Measurements from ENCODE around the gene PRCD. TPM values are rescaled to one million over a fixed set of nuclear protein-coding genes. Genes with fewer than 3 reads are reported as not detected.

The PRCD gene
- polyA plus RNA-seq, 3 donors = 2.2 to 3.7 (median 3.0) TPM

DNA sequence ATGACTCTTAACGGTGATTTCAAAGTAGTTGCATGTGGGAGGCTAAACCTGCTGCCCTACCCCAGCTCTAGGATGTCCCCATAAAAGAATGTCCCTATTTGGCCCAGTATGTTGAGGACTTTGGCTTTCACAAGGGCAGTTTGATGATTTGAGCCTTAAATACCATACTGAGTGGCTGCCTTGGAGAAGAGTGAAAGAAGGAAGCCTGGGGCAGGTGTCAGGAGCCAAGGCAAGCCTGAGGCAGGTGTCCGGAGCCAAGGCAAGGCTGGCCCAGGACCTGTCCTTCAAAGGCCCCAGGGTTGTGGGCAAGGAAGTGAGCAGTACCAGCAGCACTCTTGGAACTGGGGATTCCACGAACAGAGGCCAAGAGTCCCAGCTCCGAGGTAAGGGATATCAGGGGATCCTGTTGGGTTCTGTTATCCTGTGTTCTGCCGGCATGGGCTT lies 27.2 kb downstream of the PRCD start:
- no peak for DNase-seq (ENCODE audit: low read depth in 3 of 3, low spot score in 2 of 3)

DNA sequence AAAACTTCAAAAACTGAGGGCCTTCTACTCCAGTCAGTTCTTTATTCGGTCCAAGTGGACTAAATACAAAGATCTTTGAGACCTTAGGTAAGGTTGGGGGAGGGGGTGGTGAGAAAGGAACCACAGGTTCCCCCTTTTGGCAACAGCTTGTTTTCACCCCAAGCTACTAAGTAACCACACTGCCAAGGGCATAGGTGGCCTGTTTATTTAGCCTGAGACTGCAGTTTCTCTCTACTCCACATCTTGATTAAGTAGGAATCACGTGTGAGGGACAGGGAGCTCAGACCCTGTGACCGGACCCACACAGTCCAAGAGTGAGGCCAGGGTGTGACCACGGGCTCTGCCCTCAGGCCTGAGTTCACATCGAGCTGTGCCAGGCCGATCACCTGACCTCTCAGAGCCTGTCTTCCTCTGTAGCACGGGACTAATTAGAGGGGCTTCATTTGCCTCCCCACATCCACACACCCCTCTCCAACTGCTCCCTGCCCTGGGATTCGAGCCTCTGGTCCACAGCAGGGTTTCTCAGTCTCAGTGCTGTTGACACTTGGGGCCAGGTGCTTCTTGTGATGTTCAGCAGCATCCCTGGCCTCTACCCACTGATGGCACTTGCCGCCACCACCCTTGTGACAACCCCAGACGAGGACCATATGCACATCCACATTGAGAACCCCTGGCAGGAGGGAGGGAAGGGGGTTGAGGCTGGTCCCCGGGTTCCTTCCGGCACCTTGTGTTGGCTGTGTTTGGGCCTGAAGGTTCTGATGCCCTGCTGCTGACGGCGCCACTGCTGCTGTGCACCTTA lies 28.0 kb downstream of the PRCD start:
- DNase-seq (ENCODE audit: low read depth in 3 of 3, low spot score in 2 of 3) = no peak

DNA sequence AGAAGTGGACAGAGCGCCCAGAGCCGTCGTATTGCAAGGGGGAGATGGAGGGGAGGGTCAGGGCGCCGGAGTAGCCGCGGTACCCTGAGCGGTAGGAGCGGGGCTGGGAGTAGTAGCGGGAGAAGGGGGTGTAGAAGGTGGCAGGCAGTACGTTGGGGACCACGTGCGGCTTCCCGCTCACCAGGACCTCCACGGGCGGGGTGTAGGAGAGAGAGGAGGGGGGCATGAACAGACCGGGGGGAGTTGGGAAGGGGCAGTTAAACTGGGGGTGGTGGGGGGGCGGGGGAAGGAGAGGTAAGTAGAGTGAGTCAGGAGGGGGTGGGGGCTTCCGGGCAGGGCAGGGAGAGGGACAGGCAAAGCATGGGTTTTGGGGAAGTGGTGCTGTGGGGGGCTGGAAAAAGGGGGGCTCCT lies 29.0 kb downstream of the PRCD start:
- DNase-seq (ENCODE audit: low read depth in 3 of 3, low spot score in 2 of 3) = no peak

DNA sequence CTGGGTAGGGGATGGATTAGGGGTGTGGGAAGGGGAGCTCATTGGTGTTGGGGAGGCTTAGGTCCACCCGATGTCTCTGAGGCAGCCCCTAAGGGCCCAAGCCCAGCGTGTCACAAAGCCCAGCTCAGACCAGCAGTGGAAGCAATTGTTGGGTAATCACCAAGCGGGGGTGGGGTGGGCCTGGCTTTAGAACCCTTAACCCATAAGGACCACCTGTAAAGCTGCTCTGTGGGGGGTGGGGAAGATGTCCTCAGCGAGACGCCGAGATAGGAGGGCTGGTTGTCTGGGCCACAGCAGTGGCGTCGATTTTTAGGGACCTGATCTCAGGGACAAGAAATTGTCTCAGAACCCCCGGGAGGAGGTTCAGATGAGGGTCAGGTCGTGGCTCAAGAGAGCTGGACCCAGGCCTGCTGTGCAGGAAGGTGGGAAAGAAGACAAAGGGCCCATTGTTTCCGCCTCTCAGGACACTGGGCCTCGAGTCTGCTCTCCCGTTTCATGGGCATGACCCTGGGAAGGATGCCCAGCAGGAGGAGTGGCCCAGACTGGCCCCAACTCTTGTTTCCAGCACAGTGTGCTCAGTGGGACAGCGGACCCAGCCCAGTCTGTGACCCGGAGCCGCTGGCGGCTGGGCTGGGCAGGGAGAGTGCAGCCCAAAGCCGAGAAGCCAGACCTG lies 29.9 kb downstream of the PRCD start:
- no peak for DNase-seq (ENCODE audit: low read depth in 3 of 3, low spot score in 2 of 3)

DNA sequence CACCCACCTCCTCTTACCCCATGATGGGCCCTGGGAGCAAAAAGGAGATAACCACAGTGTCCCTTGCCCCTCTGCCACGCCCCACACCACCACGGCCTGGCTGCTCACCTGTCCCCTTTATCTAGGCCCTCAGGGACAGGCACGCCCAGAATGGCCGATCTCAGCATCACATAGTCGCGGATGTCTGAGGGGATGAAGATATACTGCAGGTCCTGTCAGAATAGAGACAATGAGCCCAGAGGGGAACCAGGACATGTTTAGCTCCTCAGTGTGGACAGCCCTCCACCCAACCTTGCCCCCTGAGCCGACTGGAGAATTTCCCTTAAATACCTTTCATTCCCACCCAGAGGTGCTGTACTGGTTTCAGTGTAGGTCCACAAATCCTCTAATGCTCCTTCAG lies 30.6 kb downstream of the PRCD start:
- DNase-seq (ENCODE audit: low read depth in 3 of 3, low spot score in 2 of 3) = no peak

DNA sequence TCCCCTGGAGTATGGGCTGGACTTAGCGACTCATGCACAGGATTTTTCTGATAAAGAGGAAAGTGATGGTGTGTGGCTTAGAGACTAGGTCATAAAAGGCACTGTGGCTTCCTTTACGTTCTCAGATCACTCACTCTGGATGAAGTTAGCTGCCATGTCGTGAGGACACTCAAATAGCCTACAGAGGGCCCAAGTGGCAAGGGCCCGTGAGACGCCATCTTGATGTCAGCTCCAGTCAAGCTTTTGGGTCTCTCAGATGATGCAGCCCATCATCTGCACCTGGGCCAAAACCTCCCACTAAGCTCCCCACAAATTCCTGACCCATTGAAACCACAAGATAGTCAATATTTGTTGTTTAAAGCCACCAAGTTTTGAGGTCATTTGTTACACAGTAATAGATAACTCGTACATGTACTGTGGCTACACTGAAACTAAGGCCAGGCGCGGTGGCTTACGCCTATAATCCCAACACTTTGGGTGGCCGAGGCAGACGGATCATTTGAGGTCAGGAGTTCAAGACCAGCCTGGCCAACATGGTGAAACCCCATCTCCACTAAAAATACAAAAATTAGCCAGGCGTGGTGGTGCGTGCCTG lies 31.1 kb downstream of the PRCD start:
- DNase-seq (ENCODE audit: low read depth in 3 of 3, low spot score in 2 of 3) = no peak

DNA sequence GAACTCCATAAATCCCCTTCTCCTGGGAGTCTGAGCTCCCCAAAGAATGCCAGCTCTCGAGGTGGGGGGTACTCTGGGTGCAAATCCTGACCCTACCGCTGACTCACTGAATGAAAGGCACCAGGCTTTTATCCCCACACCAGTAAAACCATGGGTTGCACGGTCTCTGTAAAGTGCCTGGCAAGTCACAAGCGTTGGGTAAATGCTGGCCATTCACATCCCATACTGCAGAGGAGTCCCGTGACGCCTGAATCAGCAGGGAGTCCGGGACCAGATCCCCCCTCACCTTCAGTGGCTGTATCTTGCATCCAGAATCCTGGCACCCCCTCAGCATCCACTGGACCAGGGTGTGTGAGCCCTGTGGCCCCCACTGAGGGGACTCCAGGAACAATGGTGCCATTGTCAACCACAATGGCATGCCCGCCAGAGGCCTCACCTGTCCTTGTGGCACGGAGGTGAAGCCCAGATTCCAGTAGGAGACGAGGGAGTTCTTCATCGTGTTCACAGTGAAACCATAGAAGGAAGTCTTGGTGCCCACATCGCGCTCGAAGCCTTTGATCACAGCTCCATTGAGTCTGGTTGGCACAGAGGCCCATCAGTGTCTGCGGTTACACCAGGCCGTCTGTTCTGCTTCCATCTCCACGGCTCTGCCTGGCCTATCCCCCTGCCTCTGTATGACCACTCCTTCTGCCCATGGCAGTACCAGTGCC lies 32.5 kb downstream of the PRCD start:
- no peak for DNase-seq (ENCODE audit: low read depth in 3 of 3, low spot score in 2 of 3)

DNA sequence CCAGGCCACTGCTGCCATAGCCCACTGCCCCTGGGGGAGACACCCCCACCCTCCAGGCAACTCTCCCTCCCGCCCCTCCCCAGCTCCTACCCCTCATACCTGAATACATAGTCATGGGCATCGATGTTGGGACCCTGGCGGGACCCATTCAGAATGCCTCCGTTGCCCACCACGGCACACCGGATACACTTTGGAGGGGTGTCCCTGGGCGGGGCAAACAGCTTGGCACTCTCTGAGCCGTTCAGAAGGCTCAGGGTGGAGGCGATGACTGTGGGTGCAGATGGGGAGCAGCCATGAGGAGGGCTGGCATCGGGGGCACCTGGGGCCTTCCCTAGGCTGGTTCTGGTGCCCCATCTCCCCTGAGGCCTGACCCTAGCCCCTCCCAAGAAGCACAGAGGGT lies 33.3 kb downstream of the PRCD start:
- no peak for DNase-seq (ENCODE audit: low read depth in 3 of 3, low spot score in 2 of 3)

DNA sequence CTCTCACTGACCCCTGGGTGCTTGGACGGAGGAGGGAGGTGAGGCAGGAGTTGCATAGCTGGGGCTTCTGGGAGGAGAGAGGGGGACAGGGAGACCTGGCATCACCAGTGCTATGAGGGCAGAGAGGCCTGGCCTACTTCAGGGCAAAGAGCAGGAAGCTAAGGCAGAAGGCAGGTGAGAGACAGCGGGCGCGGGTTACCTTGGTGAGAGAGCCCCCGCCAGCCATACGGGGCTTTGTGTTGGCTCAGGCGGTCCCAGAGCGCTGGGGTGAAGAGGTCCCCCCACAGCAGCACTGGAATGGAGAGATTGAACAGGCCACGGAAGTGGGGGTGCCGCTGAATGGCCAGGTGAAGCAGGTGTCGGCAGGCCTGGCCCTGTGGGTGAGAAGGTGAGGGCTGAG lies 34.3 kb downstream of the PRCD start:
- DNase-seq (ENCODE audit: low read depth in 3 of 3, low spot score in 2 of 3) = no peak

DNA sequence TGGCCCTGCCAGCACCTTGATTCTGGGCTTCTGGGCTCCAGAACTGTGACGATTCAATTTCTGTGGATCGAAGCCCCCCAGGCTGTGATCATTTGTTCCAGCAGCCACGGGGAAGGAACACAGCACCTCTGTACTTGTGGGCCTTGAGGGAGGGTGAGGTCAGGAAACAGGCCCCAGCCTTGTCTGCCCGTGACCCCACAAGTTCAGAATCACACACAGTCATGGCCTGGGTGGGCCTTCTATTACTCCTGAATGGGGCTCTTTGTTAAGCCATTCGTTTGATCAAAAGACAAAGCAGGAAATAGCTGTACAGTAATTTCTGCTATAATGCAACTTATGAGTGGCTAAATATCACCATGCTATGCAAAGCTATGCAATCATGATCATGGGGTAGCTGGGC lies 35.7 kb downstream of the PRCD start:
- DNase-seq (ENCODE audit: low read depth in 3 of 3, low spot score in 2 of 3) = no peak

DNA sequence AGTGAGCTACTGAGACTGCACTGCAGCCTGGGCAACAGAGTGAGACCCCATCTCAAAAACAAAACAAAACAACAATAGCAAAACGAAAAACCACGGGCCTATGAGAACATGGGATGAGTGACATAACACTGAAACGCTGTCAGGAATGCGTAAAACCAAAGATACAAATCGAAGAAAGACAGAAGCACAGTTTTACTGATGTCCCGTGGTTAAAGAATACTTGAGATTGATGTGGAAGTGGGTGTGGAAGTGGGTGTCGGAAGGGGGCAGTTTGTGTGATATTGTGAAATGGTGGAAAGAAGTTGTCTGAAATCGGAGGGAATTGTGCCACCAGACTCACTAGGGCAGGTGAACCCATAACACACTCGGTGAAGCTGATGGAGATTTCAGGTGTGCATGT lies 36.3 kb downstream of the PRCD start:
- DNase-seq (ENCODE audit: low read depth in 3 of 3, low spot score in 2 of 3) = no peak

DNA sequence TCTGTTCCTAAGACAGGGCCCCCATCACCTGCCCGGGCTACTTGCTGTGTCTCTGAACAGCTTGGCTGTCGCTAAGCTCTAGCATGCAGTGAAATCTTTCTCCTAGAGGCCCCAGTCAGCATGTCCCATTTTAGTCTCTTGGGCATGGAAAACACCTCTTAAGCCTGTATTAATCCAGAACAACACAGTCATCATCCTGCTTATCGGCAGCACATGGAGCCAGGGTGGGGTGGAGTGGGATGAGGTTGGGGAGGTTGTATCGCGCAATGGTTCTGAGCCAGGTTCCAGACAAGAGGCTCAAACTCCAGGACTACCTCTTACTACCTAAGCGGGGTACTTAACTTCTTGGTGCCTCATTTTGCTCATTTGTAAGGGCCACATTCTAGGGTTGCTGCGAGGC lies 38.0 kb downstream of the PRCD start:
- DNase-seq (ENCODE audit: low read depth in 3 of 3, low spot score in 2 of 3) = no peak

DNA sequence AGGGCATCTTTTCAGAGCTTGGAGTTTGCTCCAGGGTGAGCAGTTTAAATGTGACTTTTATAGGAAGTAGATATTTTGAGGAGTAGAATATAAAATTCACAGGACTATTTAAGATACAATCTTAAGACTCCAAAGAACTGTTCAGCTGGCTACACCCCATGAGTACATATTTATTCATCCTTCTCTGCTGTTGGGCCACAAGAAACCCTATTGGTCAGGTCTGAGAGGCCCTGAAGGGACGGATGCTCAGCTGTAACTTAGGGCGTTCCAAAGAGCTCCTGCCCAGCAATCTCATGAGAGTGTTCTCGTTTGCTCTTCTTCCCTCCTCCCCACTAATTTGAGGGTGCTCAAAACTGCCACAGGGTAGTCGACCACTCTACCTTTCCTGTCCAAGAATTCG lies 38.5 kb downstream of the PRCD start:
- no peak for DNase-seq (ENCODE audit: low read depth in 3 of 3, low spot score in 2 of 3)

DNA sequence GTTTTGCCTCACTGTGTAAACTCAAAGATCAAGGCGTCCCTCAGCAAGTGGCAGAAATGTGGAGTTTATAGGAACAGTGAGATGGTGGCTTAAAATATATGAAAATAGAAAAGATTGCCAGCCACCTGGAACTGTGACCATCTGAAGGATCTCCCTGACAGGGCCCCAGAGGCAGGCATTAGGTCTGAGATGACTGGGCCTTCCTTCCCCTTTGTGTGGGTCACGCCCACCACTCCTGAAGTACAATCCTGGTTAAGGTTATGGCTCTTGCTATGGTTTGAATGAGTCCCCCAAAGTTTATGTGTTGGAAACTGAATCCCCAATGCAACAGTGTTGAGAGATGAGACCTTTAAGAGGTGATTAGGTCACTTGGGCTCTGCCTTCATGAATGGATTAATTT lies 39.4 kb downstream of the PRCD start:
- no peak for DNase-seq (ENCODE audit: low read depth in 3 of 3, low spot score in 2 of 3)

DNA sequence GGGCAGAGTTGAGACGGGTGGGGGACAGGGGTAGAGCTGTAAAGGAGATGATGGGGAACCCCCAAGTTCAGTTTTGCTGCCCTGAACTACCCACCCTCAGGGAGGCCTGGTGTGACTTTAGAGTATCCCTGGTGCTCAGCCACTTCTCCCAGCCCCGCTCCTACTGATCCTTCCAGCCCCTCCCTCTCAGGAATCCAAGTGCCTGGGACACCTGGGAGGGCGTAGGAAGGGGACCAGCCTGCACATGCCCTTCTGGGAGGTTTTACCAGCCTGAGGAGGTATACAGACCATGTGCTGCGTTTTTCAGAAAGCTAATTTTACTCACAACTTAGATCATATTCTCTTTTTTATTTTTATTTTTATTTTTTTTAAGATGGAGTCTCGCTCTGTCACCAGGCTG lies 41.7 kb downstream of the PRCD start:
- no peak for DNase-seq (ENCODE audit: low read depth in 3 of 3, low spot score in 2 of 3)

DNA sequence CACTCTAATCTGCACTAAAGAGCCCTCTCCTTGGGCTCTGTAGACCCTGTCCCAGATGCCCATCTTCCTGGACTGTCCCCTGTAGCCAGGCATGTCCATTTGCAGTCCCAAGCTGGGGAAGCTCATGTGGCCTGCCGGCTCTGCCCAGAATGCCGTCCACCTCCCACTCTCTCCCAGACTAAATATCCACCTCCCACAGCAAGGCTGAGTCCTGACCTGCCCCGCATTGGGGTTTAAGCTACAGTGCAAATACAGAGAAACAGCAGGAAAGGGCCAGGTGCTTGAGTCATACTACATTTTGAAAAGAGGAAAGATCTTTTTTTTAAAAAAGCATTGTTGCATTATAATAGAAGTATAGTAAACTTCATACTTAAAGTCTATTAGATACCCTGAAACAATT lies 42.8 kb downstream of the PRCD start:
- DNase-seq (ENCODE audit: low read depth in 3 of 3, low spot score in 2 of 3) = no peak

DNA sequence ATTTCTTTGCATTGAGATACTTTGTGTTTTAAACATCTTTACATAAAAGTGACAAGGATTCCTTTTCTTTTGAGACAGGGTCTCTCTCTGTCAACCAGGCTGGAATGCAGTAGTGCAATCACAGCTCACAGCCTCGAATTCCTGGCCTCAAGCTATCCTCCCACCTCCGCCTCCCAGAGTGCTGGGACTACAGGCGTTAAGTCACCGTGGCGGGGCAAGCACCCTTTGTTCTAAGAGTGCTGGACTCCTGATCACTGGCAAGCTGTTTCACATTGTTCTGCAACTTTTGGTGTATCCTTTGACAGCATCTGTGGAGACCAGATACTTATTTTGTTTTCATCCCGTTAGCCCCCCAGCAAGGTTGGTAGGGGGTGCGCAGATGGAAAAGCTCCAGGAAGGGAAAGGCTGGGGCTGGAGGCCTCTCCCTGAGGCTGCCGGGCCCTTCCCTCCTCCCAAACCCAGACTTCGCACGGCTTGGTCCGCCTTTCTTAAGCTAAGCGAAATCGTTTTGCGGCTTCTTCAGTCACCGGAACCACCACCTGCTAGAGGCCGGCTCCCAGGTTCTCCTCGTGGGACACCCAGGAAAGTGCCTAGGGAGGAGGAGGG lies 44.7 kb downstream of the PRCD start:
- no peak for DNase-seq (ENCODE audit: low read depth in 3 of 3, low spot score in 2 of 3)

DNA sequence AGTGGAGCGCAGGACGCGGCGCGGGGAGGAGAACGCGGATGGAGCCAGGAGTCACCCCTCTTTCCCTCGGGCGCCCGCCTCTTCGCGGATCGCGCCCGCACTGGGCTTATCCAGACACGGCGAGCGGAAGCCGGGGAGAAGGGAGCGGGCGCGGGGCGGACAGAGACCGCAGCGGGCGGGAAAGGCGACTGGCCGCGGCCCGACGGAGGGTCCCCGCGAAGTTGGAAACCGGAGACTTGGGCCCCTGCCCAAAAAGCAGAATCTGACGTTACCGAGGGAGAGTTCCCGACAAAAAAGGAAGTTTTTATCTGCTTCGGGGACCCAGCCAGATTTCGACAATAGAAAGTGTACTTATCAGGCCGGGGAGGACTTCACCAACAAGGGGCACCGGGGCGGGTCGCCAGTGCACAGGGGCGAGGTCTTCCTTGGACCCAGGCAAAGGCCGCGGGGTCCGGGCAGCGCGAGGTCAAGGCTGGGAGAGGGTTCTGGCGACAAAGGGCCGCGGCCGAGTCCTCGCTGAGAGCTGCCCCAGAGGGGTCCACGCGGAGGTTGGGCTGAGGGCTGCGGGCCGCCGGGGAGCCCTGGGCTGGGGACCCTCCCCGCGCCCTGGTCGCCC lies 45.3 kb downstream of the PRCD start:
- no peak for DNase-seq (ENCODE audit: low read depth in 3 of 3, low spot score in 2 of 3)

DNA sequence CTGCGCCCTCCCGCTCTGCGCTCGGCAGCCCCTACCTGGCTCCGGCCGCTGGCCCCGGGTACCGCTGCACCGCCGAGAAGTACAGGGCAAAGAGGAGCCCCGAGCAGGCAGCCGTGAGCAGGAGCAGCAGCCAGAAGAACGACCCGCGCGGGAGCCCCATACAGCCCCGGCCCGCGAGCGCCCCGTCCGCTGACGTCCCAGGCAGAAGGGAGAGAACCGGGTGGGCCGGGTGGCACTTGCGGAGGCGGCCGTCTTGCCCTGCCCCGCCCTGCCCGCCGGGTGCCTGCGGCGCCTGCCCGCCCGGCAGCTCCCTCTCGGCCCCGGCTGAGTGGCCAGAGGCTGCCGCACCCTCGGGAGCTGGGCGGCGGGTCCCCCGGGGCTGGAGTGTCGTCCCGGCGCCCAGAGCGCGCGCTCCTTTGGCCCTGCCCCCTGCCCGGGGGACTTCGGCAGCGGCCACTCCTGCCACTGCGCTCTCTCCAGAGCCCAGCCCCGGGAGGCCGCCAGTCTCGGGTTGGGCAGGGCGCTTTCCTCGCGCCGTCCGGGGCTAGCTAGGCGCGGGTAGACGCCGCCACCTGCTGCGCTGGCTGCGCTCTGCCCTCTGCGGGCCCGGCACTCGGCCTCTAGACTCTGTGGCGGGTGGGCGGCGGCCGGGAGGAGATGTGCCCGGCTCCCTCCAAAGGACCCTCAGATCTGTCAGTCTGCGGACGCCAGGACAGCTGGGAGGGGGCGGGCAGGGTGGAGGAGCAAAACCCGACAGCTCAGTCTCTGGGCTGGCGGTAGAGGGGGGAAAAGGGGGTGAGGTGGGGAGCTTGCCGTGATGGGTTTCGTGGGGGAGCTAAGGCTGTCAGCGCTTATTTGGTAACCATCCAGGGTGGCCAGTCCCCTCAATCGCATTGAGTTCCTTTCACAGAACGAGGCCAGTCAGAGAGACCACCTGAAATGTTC lies 46.1 kb downstream of the PRCD start, which contains the start of gene ST6GALNAC2:
Gene ST6GALNAC2 (minus strand): TSS at position 212 of the 945 bp plus-strand sequence. CDS start 52 bp downstream, at position 160.
- no peak for DNase-seq (ENCODE audit: low read depth in 3 of 3, low spot score in 2 of 3)
